KOPT-K1 (cell line): ENCODE data around the gene ACAP3.

ENCODE experiments used
- H3K27ac ChIP-seq: fragments of 200-600 bp; sonication (generic); 2 replicates; pipeline ENCODE4 v1.5.1; 2016; ENCODE audit warnings: antibody characterized with exemption, mild to moderate bottlenecking, low read depth, low read length; ENCODE audit not compliant: poor library complexity, severe bottlenecking
- H3K36me3 ChIP-seq: fragments of 200-600 bp; sonication (generic); 2 replicates; pipeline ENCODE4 v1.5.1; 2017; ENCODE audit warnings: antibody characterized with exemption, mild to moderate bottlenecking, low read length, moderate library complexity; ENCODE audit not compliant: insufficient read depth
- H3K9me3 ChIP-seq: fragments of 200-600 bp; sonication (generic); 2 replicates; pipeline ENCODE4 v1.5.1; 2017; ENCODE audit warnings: antibody characterized with exemption, low read length, mild to moderate bottlenecking; ENCODE audit not compliant: insufficient read depth, poor library complexity, severe bottlenecking

ACAP3 gene

GRCh38 chr1:1267488-1268283 is 40.0 kb downstream of the ACAP3 start:
- peaks cover 87% of the 10 kb centered on the region for H3K36me3 ChIP-seq
- no peak overlapping the region for H3K27ac ChIP-seq
- H3K9me3 ChIP-seq: no peaks in the 10 kb centered on the region

- Histone ChIP-seq H3K9me3 (no peaks in the 10 kb centered on the region), H3K36me3 (peaks cover 91% of the 10 kb centered on the region), H3K27ac (no peak overlapping the region)
Measured at GRCh38 chr1:1264868-1265272, 42.9 kb downstream of the ACAP3 start.

- Histone ChIP-seq H3K9me3 (no peaks in the 10 kb centered on the region), H3K36me3 (peaks cover 92% of the 10 kb centered on the region), H3K27ac (no peak overlapping the region)
Measured at GRCh38 chr1:1264026-1264425, 43.7 kb downstream of the ACAP3 start.

GRCh38 chr1:1262758-1263157 is 45.0 kb downstream of the ACAP3 start:
- Histone ChIP-seq H3K9me3 (no peaks in the 10 kb centered on the region), H3K36me3 (peaks cover 92% of the 10 kb centered on the region), H3K27ac (no peak overlapping the region)

- Histone ChIP-seq H3K27ac (no peak overlapping the region), H3K36me3 (peaks cover 90% of the 10 kb centered on the region), H3K9me3 (no peaks in the 10 kb centered on the region)
Measured at GRCh38 chr1:1262071-1262470, 45.7 kb downstream of the ACAP3 start.

- peaks cover 95% of the 10 kb centered on the region for H3K36me3 ChIP-seq
- H3K9me3 ChIP-seq: no peaks in the 10 kb centered on the region
- H3K27ac ChIP-seq: no peak overlapping the region
Measured at GRCh38 chr1:1260843-1261560, 46.7 kb downstream of the ACAP3 start.

GRCh38 chr1:1259951-1260600 is 47.7 kb downstream of the ACAP3 start:
- Histone ChIP-seq H3K36me3 (peaks cover 95% of the 10 kb centered on the region), H3K9me3 (no peaks in the 10 kb centered on the region), H3K27ac (no peak overlapping the region)

GRCh38 chr1:1259540-1259939 is 48.2 kb downstream of the ACAP3 start:
- peaks cover 95% of the 10 kb centered on the region for H3K36me3 ChIP-seq
- no peak overlapping the region for H3K27ac ChIP-seq
- no peaks in the 10 kb centered on the region for H3K9me3 ChIP-seq

- Histone ChIP-seq H3K27ac (no peak overlapping the region), H3K9me3 (no peaks in the 10 kb centered on the region), H3K36me3 (peaks cover 95% of the 10 kb centered on the region)
Measured at GRCh38 chr1:1259119-1259488, 48.6 kb downstream of the ACAP3 start.

GRCh38 chr1:1256956-1257871 is 50.5 kb downstream of the ACAP3 start:
- peaks cover 95% of the 10 kb centered on the region for H3K36me3 ChIP-seq
- H3K27ac ChIP-seq: no peak overlapping the region
- no peaks in the 10 kb centered on the region for H3K9me3 ChIP-seq

GRCh38 chr1:1255611-1256010 is 52.1 kb downstream of the ACAP3 start:
- H3K9me3 ChIP-seq: no peaks in the 10 kb centered on the region
- peaks cover 81% of the 10 kb centered on the region for H3K36me3 ChIP-seq
- no peak overlapping the region for H3K27ac ChIP-seq

- H3K9me3 ChIP-seq: no peaks in the 10 kb centered on the region
- peaks cover 76% of the 10 kb centered on the region for H3K36me3 ChIP-seq
- no peak overlapping the region for H3K27ac ChIP-seq
Measured at GRCh38 chr1:1255078-1255477, 52.7 kb downstream of the ACAP3 start.

- Histone ChIP-seq H3K27ac (no peak overlapping the region), H3K9me3 (no peaks in the 10 kb centered on the region), H3K36me3 (peaks cover 71% of the 10 kb centered on the region)
Measured at GRCh38 chr1:1254667-1254998, 53.1 kb downstream of the ACAP3 start.

- Histone ChIP-seq H3K36me3 (peaks cover 66% of the 10 kb centered on the region), H3K27ac (no peak overlapping the region)
Measured at GRCh38 chr1:1253972-1254666, 53.6 kb downstream of the ACAP3 start.

More at GRCh38 chr1:1253972-1254666, 53.6 kb downstream of the ACAP3 start:
- H3K9me3 ChIP-seq: no peaks in the 10 kb centered on the region
